Measurements from ENCODE around the gene DCPS. TPM values are rescaled to one million over a fixed set of nuclear protein-coding genes. Genes with fewer than 3 reads are reported as not detected.
"Not testable (repeated sequence)": the region's sequence is repeated elsewhere in the genome, so short reads cannot be mapped to it uniquely, and the experiment has no call there.

Gene DCPS
- total RNA-seq, 1 experiment from 2014 or later = 48.3 TPM

DNA sequence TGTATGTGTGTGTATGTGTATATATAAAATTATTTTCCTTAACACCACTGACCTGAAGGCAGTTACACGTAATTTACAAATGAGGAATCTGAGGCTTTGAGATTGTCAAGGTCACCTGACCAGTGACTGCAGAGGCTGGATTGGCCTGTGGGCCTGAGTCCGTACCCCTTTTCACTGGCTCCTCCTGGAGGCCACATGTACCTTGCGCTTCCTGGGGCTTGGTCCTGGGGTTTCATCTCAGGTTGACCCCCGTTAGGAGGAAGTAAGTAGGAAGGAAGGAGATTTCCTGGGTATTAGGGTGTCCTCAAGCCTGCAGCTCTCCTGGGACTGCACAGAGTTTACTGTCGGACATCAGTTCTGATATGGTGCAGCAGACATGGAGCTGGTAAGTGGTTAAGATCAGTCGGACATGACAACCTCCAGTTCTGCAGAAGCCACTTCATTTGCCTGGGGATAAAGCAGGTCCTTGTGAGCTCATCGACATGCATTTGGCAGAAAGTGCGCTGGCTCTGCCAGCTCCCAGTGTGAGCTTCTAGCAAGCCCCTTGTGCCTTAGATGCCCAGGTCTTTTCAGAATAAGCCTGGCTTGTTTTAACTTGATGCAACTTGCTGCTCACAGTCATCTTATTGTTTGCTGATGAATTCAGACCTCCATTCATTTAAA lies 88.2 kb downstream of the DCPS start:
- in situ Hi-C loops (cut with HindIII; ENCODE audit: low sequenced_read_pairs) = no loop called here
- peak; percentile 27 for DNase-seq (ENCODE audit: low spot score)

DNA sequence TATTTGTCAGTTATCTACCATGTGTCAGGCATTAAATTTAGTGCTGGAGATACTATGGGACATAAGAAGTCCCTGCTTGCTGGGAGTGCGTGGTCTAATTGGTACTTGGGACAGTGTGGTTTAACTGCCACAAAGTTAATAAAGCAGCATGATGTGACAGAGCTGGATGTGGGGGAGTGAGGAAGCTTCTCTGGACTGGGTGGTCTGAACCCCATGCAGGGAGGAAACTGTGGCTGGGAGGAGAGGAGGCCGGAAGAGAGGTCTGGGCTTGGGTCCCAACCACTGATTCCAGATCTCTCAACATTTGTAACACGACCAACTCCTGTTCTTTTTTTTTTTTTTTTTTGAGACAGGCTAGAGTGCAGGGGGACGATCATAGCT lies 88.8 kb downstream of the DCPS start:
- in situ Hi-C loops (cut with HindIII; ENCODE audit: low sequenced_read_pairs) = no loop called here

DNA sequence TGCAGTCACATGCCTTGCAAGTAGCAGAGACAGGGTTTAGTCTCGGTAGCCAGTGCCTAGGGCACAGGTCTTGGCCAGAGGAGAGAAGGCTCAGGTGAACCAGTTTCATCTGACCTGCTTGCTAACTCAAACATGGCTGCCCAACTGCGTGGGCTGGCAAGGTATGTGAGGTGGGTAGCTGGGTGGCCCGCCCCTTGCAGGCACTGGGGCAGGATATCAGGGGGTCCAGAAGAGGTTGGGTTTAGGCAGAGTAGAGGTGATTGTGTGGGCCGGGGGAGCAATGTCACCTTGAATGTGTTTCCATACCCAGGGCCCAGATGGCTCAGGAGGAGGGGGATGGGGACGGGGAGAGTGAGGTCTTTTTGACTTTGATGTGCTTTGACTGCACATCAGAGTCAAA lies 89.3 kb downstream of the DCPS start:
- DNase-seq (ENCODE audit: low spot score) = no peak
- in situ Hi-C loops (cut with HindIII; ENCODE audit: low sequenced_read_pairs) = no loop called here

More for the DNA sequence above, 88.8 kb downstream of the DCPS start:
- DNase-seq (ENCODE audit: low spot score) = no peak

DNA sequence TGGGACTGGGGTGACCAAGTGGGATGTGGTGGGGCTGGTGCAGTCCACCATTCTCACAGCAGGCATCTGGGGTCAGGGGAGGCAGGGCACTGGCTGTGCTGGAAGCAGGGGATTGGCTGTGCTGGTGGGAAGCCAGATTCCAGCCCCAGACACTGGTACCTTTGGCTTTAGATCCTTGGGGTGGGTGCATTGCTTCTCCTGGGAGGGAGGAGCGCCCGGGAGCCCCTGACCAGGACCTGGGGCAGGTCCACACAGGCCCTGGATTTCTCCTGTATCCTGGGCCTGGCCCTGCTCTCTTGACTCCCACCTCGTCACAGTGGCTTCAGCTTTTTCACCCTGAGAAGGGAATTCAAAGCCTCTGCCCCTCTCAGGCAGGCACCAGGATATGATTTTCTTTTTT lies 90.2 kb downstream of the DCPS start:
- in situ Hi-C loops (cut with HindIII; ENCODE audit: low sequenced_read_pairs) = no loop called here
- no peak for DNase-seq (ENCODE audit: low spot score)

DNA sequence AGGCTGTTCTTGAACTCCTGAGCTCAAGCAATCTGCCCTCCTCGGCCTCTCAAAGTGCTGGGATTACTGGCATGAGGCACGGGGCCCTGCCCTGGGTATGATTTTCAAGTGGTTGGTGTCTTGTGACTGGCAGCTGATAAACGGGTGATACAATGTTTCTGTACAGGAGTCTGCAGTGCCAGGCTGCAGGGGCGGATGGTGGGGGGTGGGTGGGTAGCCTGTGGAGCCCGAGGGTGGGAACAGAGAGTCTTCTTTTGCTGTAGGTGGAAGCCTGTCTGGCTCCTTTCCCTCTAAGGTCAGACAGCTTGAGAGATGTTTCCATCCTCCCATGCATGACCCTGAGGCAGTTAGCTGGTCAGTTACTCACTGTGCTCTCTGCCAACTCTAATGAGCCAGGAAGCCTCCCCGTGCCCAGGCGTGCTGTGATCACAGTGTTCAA lies 90.8 kb downstream of the DCPS start:
- DNase-seq (ENCODE audit: low spot score); in situ Hi-C loops (cut with HindIII; ENCODE audit: low sequenced_read_pairs): not testable (repeated sequence)

Other genes with a start within 250 kb of the DCPS start
- 1.3 and 12.7 TPM in 2 replicates for gene CDON, start 241.2 kb upstream of the DCPS start, total RNA-seq (2014; rRNA removed; shearing (Covaris generic))
- 33.1 and 45.4 TPM in 2 replicates for gene RPUSD4, start 92.4 kb upstream of the DCPS start, total RNA-seq (2014; rRNA removed; shearing (Covaris generic))
- gene FAM118B, start 92.3 kb upstream of the DCPS start, total RNA-seq (2014; rRNA removed; shearing (Covaris generic)) = 33.4 and 64.3 TPM in 2 replicates
- gene SRPRA, start 35.2 kb upstream of the DCPS start, total RNA-seq (2014; rRNA removed; shearing (Covaris generic)) = 56.0 and 64.6 TPM in 2 replicates
- gene FOXRED1, start 34.9 kb upstream of the DCPS start, total RNA-seq (2014; rRNA removed; shearing (Covaris generic)) = 54.0 and 73.2 TPM in 2 replicates
- gene TIRAP, start 21.0 kb upstream of the DCPS start, total RNA-seq (2014; rRNA removed; shearing (Covaris generic)) = 5.6 and 8.1 TPM in 2 replicates
- 26.2 and 35.0 TPM in 2 replicates for gene ST3GAL4, start 51.6 kb downstream of the DCPS start, total RNA-seq (2014; rRNA removed; shearing (Covaris generic))